HG03558 (cell line): Measurements from ENCODE around the gene PXYLP1.
"Not testable (repeated sequence)": the region's sequence is repeated elsewhere in the genome, so short reads cannot be mapped to it uniquely, and the experiment has no call there.

Experiments used
- ATAC-seq: cut with Tn5 transposase; IDR thresholded peaks from one replicate; pipeline ENCODE4 v1.9.1; 2021; ENCODE audit warnings: moderate number of reproducible peaks; ENCODE audit not compliant: unreplicated experiment; ENCODE audit errors: extremely low read depth

Gene PXYLP1

DNA sequence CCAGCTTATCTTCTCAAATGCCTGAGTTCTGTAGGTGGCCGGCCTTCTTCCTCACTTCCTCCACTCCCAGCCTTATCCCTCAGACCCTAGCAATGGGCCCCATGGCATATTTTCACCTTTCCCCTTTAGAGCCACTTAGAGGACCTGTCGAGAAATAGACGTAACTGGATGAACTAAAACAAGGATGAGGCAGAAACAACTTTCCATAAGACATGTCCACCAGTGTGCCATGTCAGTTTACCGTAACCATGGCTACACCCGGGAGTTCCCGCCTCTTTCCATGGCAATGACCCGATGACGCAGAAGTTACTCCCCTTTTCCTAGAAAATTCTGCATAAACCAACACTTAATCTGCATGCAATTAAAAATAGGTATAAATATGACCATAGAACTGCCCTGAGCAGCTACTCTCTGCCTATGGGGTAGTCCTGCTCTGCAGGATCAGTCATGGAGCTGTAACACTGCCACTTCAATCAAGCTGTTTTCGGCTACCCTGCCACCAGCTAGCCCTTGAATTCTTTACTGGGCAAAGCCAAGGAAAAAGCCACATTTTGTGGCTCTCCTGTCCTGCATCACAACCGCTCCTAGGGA is 81.6 kb downstream of the PXYLP1 start:
- ATAC-seq: no peak

DNA sequence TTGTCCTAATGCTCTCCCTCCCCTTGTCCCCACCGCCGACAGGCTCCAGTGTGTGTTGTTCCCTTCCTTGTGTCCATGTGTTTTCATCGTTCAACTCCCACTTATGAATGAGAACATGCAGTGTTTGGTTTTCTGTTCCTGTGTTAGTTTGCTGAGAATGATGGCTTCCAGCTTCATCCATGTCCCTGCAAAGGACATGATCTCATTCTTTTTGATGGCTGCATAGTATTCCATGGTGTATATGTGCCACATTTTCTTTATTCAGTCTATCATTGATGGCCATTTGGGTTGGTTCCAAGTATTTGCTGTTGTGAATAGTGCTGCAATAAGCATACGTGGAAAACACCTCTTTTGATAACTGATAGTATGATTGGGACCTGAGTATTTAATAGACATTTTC is 82.8 kb downstream of the PXYLP1 start:
- ATAC-seq: not testable (repeated sequence)

DNA sequence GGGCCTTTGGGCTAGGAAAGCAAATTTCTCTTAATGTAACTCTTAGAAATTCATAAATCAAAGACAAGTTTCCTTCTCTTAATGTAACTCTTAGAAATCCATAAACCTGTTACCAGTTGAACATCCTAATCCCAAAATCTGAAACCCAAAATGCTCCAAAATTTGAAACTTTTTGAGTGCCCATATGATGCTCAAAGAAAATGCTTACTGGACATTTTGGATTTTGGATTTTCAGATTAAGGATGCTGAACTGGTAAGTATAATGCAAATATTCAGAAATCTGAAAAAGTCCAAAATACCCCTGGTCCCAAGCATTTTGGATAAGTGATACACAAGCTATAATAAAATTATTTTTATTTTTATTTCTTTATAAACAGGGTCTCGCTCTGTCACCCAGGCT is 85.2 kb downstream of the PXYLP1 start:
- ATAC-seq: no peak

DNA sequence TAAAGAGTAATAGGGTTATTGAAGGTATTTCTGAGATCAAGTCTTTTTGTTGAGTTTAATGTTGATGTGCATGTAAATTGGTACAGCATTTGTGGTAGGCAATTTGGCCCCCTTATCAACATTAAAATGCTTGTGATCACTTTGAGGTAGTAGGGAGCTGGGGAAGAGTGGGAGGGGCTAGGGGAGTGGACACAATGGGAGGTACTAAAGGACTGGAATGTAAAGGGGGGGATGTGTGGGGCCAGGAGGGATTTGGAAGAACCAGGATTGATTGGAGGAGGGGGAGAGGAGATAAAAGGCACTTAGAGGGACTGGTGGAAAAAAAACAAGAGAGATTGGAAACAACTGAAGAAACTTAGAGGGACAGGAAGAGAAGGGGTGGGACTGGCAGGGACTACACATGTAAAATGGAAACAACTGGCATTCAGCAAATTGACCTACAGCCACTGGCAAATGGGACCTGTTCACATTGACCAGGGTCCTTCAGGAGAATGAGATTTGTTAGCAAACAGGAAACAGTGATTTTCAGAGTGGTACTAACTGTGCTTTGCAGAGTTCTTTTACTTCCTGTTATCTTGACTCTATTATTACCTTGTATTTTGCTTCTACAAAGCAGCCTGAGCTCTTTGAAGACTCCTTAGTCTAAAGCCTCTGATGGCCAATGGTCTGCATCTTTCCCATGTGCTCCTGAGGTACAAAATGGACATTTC is 88.9 kb downstream of the PXYLP1 start:
- no peak for ATAC-seq

DNA sequence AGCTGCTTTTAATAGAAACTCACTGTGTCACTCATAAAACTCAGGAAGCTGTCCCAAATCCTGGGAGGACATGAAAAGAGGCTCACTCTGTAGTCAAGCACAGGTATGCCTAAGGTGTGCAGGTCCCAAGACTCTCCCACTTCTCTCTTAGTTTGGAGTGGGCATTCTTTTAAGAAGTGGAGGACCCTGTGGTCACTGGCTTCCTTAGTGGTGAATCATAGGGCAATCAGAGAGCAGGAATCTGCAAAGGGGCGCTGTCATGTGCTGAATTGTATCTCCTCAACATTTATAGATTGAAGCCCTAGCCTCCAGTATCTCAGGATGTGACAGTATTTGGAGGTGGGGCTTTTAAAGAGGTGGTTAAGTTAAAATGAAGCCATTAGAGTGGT is 89.5 kb downstream of the PXYLP1 start:
- ATAC-seq: no peak

DNA sequence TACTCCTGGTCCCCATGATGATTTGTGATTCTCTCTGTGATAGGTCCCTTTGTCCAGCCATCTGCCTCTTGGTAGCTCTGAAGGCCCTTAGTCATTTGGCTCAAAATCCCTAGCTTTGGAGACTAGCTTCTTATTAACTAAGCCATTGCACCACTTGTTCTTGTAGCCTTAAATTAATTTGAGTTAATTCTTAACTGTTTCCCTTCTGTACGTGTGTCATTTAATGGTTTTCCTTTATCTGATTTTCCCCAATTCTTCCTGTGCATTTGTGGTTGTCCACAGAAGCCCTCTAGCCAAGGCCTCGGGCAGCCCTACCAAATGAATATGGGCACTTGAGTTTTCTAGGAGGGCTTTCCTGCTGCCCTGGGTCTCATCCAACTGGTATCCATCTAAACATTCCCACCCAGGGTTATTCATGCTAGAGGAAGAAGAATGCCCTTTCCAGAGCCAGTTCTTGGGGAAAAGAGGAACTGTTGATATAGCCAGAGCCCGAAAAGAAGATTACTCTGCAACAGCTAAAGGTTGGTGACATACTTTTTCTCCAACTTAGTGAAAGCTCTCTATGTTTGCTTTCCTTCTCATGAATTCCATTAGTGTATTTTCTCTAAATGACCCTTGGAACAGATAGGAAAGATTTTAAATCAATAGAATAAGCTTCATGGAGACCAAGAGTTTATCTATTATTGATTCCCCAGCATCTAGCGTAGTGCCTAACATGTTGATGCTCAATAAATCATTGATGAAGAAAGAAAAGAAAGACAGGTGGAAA is 92.5 kb downstream of the PXYLP1 start:
- no peak for ATAC-seq

DNA sequence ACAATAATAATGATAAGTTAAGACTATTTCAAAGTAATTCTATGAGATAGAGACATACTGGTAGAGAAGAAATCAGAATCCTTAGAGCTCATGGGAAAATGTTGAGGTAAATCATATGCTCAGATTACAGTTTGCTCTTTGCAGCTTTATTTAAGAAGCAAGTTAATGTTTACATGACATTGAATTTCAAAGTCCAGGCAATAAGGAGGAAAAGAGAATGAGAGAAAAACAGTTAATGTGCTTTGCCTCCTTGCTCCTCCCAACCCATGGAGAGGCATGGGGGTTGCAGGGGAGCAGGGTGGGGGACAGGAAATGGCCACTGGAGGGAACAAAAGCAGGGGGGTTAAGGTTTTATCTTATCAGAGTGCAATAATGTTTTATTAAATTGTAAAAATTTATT is 94.5 kb downstream of the PXYLP1 start:
- no peak for ATAC-seq

DNA sequence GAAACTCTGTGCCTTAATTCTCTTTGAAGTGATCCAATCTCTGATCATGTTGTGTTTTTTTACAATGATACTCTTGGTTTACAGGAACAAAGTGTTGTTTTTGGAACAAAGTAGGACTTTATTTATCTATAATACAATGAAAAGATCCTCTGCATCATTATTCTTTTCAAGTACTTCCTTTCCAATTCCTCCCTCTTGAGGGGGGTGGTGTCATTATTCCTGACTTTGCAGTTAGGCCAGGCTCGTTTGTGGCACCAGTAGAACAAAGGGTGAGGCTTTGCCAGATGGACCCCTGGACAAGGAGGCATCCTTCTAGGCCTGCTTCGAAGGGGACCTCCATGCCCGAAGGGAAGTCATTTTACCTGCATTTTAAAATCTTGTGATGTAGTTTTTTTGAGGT is 95.0 kb downstream of the PXYLP1 start:
- no peak for ATAC-seq

DNA sequence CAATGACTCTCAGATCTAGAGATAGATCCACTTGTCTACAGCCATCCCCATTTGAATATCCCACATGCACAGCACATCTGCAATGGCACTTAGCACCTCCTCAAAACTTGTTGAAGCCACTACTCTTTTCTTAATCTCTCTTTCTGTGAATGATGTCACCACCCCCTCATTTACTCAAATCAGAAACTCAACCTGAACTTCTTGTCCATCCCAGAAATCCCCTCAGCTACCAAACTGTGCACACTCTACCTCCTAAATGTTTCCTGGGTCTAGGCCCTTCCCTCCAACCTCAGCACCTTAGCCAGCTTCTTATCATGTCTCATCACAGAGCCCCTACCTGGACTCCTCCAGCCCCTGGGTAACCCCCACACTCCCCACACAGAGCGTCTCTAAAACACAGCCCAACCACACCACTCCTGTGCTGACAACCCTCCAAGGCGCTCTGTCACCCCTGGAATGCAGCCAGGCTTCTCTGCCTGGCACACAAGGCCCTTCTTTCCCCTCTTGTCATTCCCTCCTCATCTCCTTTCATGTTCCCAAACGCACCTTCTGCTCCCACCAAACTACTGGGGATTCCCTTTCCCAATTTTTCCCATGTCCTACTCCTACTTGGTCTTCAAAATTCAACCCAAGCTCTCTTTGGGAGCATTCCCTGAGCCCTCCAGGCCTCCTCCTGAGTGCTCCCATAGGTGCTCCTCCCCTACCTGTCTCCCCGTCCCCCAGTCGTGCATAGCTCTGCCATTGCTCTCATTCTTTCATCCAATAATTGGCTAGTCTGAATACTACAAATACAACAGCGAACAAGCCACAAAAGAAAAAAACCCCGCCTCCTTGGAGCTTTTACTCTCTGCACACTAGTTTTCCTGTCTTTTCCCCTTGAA is 96.9 kb downstream of the PXYLP1 start:
- ATAC-seq: no peak

DNA sequence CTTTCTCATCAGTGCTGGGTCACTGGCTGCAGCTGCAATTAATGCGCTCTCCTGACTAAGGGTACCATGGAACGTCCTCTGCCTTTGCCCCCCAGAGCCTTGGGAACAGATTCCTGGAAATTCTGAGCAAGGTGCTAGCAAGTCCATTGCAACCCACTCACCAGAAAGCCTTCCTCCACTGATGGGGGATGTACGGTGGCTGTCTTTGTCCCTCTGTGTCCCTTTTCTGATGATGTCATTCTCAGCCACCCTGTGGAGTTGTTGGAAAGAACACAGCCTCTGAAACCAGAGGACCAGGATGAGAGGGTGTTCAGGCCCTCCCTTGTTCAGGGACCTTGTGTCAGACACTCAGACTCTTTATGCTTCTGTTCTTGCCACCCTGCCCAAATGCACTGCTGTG is 98.6 kb downstream of the PXYLP1 start:
- no peak for ATAC-seq

DNA sequence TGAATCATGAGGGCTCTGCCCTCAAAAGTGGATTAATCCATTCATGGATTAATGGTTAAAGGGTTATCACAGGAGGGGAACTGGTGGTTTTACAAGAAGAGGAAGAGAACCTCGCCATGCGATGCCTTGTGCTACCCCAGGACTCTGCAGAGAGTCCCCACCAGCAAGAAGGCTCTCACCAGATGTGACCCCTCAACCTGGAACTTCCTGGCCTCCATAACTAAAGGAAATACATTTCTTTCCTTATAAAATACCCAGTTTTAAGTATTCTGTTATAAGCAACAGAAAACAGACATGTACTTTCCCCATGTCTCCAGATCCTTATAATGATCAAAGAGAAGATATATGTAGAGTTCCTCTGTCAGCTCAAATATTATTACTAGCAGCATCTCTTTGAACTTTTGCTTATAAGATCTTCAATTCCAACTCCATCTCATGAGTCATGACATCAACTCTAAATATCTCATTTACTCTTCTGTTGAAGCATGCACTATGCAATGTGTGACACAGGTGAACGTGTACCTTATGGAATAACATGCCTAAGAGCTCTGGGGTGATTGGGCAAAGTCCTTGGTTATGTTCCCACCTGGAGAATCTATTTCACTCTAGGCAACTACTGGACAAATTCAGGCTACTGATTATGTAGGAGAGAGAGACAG is 99.2 kb downstream of the PXYLP1 start:
- ATAC-seq: no peak

DNA sequence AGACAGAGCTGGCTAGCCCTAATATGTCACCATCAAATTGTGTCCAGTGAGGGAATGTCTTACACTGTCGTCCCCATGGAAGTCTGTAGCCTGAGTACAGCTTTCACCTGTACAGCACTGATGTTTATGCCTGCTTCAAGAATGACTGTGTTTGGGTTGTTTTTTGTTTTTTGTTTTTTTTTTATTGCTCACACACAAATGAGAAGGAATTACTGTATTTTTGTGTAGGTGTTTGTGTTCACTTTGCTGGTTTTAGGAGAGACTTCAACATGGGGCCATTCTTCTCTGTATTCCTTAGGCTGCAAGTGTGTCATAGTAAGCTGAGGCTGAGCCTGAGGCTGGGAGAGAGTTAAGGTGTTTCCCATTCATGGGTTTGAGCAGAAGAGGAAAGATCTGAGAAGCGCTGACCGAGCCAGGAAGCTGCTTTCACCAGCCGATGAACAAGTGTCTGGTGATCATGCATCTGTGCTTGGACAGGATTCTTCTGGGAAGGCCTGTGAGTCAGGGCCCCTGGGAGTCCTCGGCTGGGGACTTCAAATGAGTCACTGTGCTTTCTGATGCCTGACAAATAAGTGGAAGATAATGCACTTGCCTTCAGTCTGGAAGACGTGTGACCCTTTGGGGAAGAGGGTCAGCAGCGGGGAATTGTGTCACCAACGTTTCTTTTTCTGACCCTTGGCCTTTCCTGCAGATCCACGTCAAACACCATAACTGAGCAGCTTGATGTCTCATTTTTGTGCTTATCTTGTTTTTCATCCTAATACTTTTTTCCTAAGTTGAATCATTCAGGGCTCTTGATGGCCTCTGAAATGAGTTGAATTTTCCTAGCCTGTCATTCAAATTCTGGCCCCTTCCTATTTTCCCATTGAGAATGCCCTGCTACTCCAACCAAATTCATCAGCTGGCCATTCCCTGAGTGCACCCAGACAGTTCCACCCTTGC is 100.0 kb downstream of the PXYLP1 start:
- ATAC-seq: no peak

DNA sequence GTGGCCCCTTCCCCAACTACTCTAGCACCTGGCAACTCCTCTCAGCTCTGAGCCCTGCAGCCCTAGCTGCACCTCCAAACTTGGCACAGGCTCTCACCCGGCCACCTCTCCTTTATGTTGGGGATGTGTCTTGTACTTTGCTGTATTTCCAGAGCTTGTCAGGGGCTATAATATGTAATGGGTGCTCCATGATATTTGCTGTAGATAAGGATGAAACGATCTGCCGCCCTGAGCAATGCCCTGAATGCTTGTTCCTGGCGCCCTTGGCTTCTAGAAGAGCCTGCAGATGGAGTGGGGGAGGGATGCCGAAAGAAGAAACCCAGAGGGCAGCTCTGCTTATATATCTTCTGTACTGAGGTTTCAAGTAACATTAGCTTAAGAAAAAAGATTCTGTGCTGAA is 100.8 kb downstream of the PXYLP1 start:
- ATAC-seq: no peak

DNA sequence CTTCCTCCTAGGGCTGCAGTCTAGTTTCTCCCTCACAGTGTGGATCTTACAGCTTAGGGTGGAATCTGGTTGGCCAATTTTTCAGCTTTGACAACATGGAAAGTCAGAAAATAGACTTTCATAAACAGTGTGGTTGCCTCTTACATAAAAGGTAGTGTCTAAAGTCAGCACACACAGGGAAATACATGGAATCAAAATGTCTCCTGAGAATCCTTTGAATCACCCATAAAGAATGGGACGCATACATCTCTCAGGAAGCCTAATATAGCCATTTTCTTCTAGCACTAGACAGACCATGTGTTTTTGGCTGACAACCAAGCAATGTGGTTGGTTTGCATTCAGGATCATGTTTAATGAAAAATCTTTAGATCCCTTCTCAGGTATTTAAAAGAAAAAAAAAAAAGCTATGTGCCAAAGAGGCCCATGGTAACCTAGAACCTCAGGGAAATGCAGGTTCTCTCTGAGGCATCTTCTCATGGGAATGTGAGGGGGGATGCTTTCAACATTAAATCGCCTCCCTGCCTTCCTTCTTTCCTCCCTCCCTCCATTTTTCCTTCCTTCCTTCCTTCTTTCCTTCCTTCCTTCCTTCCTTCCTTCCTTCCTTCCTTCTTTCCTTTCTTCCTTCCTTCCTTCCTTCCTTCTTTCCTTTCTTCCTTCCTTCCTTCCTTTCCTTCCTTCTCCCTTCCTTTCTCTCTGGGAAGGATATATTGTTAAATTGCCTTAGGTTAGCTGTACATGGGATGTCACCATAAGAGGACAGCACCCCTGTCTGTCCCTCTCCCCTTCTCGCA is 102.4 kb downstream of the PXYLP1 start:
- no peak for ATAC-seq

DNA sequence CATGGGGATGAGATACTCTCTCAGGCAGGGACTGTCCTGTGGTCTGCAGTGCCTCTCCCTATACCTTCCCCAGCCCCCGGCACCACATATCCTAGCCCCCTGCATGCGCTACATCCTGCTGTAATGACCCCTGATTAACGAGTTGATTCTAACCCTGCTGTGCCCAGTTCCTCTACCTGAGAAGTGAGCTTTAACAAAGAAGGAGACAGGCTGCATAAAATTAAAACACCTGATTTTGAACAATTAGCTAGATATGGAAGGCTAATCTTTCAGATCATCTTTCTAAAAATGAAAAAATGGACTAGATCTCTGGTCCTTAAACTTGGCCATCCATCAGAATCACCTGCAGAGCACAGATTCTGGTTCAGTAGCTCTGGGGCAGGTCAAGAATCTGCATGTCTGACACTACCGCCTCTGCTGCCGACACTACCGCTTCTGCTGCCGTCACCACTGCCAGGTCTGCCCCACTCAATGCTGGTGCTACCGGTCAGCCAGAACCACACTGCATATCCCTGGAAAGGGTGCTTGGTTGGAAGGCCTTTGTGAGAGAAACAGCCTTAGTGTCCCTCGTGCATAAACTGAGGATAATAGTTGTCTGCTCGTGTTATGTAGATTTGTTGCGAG is 103.1 kb downstream of the PXYLP1 start:
- ATAC-seq: no peak

DNA sequence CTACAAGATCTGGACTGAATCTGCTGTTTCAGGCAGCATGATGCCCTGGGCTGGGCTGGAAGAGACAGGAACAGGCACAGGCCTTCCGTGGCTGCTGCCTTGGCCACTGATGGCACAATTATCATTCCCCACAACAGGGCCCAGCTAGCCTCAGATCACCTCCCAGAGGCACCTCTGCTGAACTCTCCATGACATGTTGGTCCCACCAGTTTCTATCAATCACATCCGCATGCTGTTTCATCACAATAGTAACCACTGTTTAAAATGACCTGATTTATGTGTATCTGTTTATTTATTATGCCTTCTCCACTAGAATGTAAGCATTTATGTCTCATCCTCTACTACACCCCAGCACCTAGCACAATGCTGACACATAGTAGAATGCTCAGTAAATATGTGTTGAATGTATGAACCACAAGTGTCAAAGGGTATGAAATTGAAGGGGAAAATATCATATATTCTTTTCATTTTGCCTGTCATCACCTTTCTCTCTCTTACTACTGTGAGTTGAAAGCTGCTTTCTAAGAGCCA is 104.0 kb downstream of the PXYLP1 start:
- no peak for ATAC-seq

DNA sequence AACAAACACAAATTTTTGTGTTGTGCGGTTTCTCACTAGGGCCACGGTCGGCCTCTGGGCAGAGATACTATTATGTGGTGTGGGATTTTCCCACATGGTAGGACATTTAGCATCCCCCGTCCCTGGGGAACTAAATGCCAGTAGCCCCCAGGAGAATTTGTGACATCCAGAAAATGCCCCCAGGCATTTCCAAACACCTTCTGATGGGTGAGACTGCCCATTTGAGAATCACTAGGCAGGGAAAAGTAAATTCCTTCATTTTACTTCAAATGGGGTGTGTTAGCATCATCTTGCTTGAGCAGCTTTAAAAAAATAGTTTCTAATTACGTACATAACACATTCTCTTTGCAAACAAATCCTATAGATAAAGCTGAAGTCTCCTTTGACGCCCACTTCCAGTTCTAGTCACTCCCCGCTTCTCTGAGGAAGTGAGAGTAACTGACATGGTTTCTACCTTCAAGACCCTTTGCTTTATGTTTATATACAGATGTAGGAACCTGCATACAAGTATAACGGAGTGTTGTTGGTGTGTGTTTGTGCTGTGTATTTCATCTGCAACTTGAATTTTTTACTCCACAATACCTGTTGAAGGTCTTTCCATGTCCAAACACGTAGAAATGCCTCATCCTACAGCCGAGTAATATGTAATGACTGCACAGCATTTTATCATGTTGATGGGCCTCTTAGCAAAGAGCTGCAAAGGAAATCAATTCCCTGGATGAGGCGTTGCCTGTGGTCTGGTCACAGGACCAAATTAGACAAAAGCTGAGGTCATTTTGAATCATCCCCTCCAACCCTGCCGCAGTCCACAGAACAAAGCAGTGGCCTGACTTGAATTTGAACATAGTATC is 105.3 kb downstream of the PXYLP1 start:
- ATAC-seq: peak; percentile 76
